AG09309 (cell line): Measurements from ENCODE around the gene FXYD3.

ENCODE experiments used
- DNase-seq: peaks from one replicate; pipeline ENCODE4 v3.0.0-alpha.2; 2010; ENCODE audit warnings: low read depth
- H3K4me3 ChIP-seq: 2 replicates; pipeline ENCODE4 v1.5.1; 2011; ENCODE audit warnings: mild to moderate bottlenecking, low read depth, low read length, moderate library complexity; ENCODE audit not compliant: control insufficient read depth
- TF ChIP-seq, protein P1 (sequence below): IDR thresholded peaks from 2 replicates; pipeline ENCODE4 v1.5.1; 2011; ENCODE audit warnings: mild to moderate bottlenecking, low read depth, low read length, inconsistent platforms; ENCODE audit not compliant: insufficient read depth, control insufficient read depth; ENCODE audit errors: missing control alignments

Gene FXYD3

DNA sequence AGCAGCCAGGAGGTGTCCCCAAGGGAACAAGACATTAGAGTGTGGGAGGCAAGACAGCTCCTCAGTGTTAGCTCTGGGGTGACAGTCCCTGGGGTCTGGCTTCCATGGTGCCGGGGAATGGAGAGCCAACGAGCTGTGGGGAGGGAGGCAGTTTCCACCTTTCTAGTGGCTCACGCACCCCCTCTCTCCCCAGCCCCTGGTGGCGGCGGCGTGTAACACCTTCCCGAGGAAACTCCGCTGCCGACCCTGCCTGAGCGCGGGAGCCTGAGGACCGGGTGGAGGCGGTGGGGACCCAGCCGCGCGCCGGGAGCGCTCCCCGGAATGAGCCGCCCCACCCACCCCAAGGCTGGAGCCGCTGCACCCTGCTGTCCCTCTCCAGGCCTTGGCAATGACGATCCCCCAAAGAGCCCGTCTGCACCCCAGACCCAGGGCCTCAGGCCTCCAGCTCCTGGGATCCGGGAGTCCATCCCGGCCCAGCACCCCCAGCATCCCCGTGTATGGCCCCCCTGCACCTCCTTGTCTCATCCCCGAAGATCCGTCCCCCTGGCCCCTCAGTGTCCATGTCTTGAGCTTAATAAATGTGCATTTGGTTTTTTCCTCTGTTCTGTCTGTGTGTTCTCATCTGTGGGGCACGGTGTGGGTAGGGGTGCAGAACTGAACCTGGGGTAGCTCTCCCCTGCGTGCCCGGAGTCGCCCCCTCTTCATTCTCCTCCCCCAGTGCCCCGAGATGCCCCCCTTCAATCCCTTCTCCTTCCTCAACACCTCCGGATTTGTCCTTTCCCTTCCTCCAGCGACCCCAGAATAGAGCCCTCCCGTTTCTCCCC, 38.3 kb downstream of the FXYD3 start:
- TF ChIP-seq, protein P1, sequence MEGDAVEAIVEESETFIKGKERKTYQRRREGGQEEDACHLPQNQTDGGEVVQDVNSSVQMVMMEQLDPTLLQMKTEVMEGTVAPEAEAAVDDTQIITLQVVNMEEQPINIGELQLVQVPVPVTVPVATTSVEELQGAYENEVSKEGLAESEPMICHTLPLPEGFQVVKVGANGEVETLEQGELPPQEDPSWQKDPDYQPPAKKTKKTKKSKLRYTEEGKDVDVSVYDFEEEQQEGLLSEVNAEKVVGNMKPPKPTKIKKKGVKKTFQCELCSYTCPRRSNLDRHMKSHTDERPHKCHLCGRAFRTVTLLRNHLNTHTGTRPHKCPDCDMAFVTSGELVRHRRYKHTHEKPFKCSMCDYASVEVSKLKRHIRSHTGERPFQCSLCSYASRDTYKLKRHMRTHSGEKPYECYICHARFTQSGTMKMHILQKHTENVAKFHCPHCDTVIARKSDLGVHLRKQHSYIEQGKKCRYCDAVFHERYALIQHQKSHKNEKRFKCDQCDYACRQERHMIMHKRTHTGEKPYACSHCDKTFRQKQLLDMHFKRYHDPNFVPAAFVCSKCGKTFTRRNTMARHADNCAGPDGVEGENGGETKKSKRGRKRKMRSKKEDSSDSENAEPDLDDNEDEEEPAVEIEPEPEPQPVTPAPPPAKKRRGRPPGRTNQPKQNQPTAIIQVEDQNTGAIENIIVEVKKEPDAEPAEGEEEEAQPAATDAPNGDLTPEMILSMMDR: peak; percentile 69
- H3K4me3 ChIP-seq: peak overlapping the region; percentile 100
- no peak for DNase-seq

DNA sequence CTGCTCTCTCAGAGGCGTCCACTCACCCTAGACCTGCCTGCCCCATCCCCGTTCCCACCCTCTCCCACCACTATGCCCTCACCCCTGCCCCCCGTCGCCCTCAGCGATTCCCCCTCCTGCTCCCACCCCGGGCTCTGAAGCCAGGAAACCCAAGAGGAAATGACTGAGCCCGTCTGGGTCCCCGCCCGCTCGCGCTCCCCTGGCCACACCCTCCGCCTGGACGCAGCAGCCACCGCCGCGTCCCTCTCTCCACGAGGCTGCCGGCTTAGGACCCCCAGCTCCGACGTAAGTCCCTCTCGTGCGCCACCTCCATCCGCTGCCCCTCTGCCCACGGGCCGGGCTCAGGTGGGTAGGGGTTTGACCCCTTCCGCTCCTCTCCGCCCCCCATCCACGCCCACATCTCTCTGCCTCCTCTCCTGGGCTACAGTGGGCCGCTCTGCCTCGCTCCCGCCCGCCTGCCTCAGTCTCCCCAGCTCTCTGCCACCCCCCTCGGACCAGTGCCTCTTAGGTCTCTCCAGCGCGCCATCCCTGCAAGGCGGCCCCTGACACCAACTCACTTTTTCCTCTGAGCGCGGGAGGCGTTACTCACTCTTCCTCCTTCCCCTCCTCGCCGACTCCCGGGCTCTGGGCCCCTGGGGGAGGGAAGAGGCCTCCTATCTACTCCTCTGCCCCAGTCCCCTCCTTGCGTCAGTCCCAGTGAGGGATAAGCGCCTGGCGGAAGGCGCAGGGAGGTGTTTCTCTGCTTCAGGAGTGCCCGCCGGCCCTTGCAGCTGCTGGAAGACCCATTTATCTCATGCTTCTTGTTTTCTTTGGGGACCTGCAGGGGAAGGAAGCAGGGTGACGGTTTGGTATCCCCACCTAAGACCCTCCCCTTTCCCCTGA, 39.1 kb downstream of the FXYD3 start, which contains the start of gene FXYD5:
FXYD5 (plus strand) TSS at position 211 of the 882 bp plus-strand sequence. CDS start 816 bp downstream, outside the sequence.
- DNase-seq: peak; percentile 49
- peak within 1 kb of the TSS; percentile 100 for H3K4me3 ChIP-seq
- TF ChIP-seq, protein P1: no peak

DNA sequence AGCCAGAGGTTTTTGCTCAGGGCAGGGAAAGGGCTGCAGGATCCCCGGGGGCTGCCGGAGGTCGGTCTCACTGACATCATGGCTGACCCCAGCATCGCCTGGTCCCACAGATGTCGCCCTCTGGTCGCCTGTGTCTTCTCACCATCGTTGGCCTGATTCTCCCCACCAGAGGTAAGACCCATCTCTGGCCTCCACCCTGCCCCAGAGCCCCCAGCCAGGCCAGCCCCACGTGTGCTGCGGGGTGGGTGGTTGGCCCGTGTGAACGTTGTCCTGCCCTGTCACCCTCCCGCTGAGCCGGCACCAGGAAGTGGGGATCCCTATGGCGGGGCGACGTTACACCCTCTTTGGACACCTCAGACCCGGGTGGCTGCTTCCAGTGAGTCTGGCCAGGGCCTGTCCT, 39.8 kb downstream of the FXYD3 start:
- no peak for DNase-seq
- TF ChIP-seq, protein P1: no peak
- H3K4me3 ChIP-seq: peak overlapping the region; percentile 100

DNA sequence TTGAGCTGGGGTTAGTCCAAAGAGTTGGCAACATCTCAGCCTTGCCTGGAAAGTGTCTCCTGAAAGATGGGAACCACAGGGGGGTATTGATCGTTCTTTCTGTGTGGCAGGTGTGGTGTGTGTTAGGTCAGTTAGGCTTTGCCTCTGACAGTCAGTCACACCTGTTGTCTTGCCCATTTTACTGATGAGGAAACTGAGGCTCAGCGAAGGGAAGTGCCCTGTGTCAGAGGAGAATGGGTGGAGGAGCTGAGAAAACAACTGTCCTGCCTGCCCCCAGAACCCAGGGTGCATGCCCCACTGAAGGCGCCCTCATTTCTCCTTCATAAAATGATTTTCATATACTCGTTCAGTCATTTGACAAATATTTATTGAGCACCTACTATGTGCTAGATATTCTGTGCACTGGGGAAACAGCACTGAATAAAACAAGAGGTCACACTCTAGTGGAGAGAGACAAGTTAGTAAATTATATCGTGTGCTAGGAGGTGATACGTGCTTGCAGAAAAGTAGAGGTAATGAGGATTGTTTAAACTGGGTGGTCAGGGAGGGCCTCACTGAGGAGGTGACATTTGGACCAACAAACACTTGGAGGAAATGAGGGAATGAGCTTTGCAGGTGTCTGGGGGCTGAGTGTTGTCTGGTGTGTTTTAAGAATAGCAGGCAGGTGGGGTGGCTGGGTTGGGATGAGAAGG, 40.5 kb downstream of the FXYD3 start:
- TF ChIP-seq, protein P1: no peak
- peak overlapping the region; percentile 100 for H3K4me3 ChIP-seq
- DNase-seq: no peak

GRCh38 chr19:35156673-35157014, 41.0 kb downstream of the FXYD3 start:
- no peak overlapping the region for H3K4me3 ChIP-seq
- DNase-seq: no peak
- TF ChIP-seq, protein P1: no peak

DNA sequence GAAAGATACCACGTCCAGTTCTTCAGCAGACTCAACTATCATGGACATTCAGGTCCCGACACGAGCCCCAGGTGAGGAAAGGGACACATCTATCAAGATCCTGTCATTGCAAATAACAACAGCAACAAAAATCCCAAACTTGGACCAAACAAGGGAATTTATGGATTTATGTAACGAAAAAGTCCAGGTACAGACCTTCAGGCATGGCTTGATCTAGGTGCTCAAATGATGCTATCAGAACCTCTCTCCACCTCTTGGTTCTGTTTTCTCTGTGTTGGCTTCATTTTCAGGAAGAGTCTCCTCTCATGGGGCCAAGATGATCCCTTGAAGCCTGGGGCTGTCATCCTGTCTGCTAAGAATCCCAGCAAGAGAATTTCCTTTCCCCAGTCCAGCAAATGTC, 41.8 kb downstream of the FXYD3 start:
- H3K4me3 ChIP-seq: no peak overlapping the region
- TF ChIP-seq, protein P1: no peak
- DNase-seq: no peak
